GM12878 (cell line): Measurements from ENCODE around the gene ANLN. TPM values are rescaled to one million over a fixed set of nuclear protein-coding genes. Genes with fewer than 3 reads are reported as not detected.
"Not testable (repeated sequence)": the region's sequence is repeated elsewhere in the genome, so short reads cannot be mapped to it uniquely, and the experiment has no call there.

Source experiments
- ATAC-seq: fragments of 200-7000 bp; cut with Tn5 transposase; 3 replicates; pipeline ENCODE4 v1.9.1; 2020; ENCODE audit warnings: mild to moderate bottlenecking, moderate library complexity
- BruUV-seq: library from RNA; stranded (reverse); fragments of 400-500 nt; replicated peaks from 2 replicates; lab custom pipeline; 2021; lab: Mats Ljungman, UMichigan
- CTCF ChIA-PET: fragments of 300-600 bp; sonication (Branson Sonifier 250); formaldehyde crosslinking; extraction: SDS; loops from one replicate; lab custom pipeline; 2021; ENCODE audit warnings: inconsistent platforms; lab: Yijun Ruan, JAX
- POLR2A ChIA-PET: fragments of 350-600 bp; formaldehyde crosslinking; extraction: SDS; loops from one replicate; lab custom pipeline; 2021; ENCODE audit warnings: inconsistent platforms; lab: Charles Lee
- RAD21 ChIA-PET: fragments of 300-600 bp; sonication (Branson Sonifier 250); formaldehyde crosslinking; loops from one replicate; lab custom pipeline; 2023; ENCODE audit warnings: antibody characterized with exemption; ENCODE audit not compliant: unreplicated experiment; lab: Charles Lee
- SMC1A ChIA-PET: fragments of 300-600 bp; sonication (Branson Sonifier 250); formaldehyde crosslinking; loops from one replicate; lab custom pipeline; 2023; ENCODE audit not compliant: unreplicated experiment, uncharacterized antibody; lab: Charles Lee
- DNase-seq: peaks from one replicate; pipeline ENCODE4 v3.0.0-alpha.2; 2011; ENCODE audit warnings: low read depth, low spot score
- FAIRE-seq: peaks from 3 replicates; lab custom pipeline; 2011; peaks lifted over from hg19 to GRCh38; lab: Jason Lieb, UNC
- H2AFZ ChIP-seq: 2 replicates; pipeline ENCODE4 v1.6.0; 2011; ENCODE audit warnings: low read depth, low read length, control low read depth; ENCODE audit not compliant: control insufficient read depth
- H3K27ac ChIP-seq: 2 replicates; pipeline ENCODE4 v1.5.1; 2011; ENCODE audit warnings: control low read depth; ENCODE audit not compliant: control insufficient read depth, insufficient read depth
- H3K27me3 ChIP-seq, 2 experiments: replicated peaks in 1 of 2; 2 replicates each; pipeline versions ENCODE4 v1.6.0 to v1.6.1; 2011; ENCODE audit warnings: low read length in 1 of 2; ENCODE audit not compliant: control insufficient read depth in 2 of 2, insufficient read depth in 2 of 2
- H3K36me3 ChIP-seq, 2 experiments: 2 replicates each; pipeline ENCODE4 v1.5.1; 2011; ENCODE audit warnings: low read length in 1 of 2; ENCODE audit not compliant: control insufficient read depth in 2 of 2, insufficient read depth in 2 of 2
- H3K4me1 ChIP-seq: 2 replicates; pipeline ENCODE4 v1.6.1; 2011; ENCODE audit warnings: mild to moderate bottlenecking, low read length, moderate library complexity, mixed read lengths; ENCODE audit not compliant: control insufficient read depth, insufficient read depth
- H3K4me2 ChIP-seq: 2 replicates; pipeline ENCODE4 v1.6.0; 2011; ENCODE audit warnings: control low read depth; ENCODE audit not compliant: control insufficient read depth, insufficient read depth
- H3K4me3 ChIP-seq: fragments of 200-600 bp; sonication (generic); 2 replicates; pipeline ENCODE4 v1.5.1; 2016
- H3K79me2 ChIP-seq: 2 replicates; pipeline ENCODE4 v1.6.0; 2011; ENCODE audit warnings: low read length; ENCODE audit not compliant: control insufficient read depth, insufficient read depth
- H3K9ac ChIP-seq: 2 replicates; pipeline ENCODE4 v1.8.0; 2011; ENCODE audit warnings: low read length, control low read depth, mixed read lengths; ENCODE audit not compliant: control insufficient read depth, insufficient read depth
- H3K9me3 ChIP-seq: replicated peaks from 3 replicates; pipeline ENCODE4 v1.5.1; 2011; ENCODE audit warnings: mild to moderate bottlenecking, low read length; ENCODE audit not compliant: control insufficient read depth, insufficient read depth
- H4K20me1 ChIP-seq: 2 replicates; pipeline ENCODE4 v1.6.0; 2011; ENCODE audit not compliant: control insufficient read depth, insufficient read depth
- CHD4 ChIP-seq: fragments of 200-600 bp; sonication (generic); IDR thresholded peaks from 2 replicates; pipeline ENCODE4 v1.6.1; 2016; ENCODE audit warnings: mild to moderate bottlenecking
- HDAC2 ChIP-seq: fragments of 200-600 bp; sonication (generic); IDR thresholded peaks from 2 replicates; pipeline ENCODE4 v1.6.1; 2017
- LARP7 ChIP-seq: fragments of 450-650 bp; IDR thresholded peaks from 2 replicates; pipeline ENCODE4 v1.6.1; 2017; ENCODE audit warnings: mild to moderate bottlenecking
- MTA3 ChIP-seq: IDR thresholded peaks from 2 replicates; pipeline ENCODE4 v1.6.1; 2012; ENCODE audit warnings: low read length, inconsistent platforms, borderline replicate concordance
- MXI1 ChIP-seq: fragments of 150-350 bp; IDR thresholded peaks from 2 replicates; pipeline ENCODE4 v1.6.1; 2011; ENCODE audit warnings: low read depth, mild to moderate bottlenecking, inconsistent platforms, low read length, improper control_type of control experiment
- NFXL1 ChIP-seq: fragments of 450-650 bp; IDR thresholded peaks from 2 replicates; pipeline ENCODE4 v1.6.1; 2017; ENCODE audit warnings: antibody characterized with exemption, mild to moderate bottlenecking, borderline replicate concordance
- PML ChIP-seq: IDR thresholded peaks from 2 replicates; pipeline ENCODE4 v1.6.1; 2012; ENCODE audit warnings: low read length, inconsistent platforms
- RELA ChIP-seq: fragments of 450-650 bp; IDR thresholded peaks from 2 replicates; pipeline ENCODE4 v1.8.0; 2014; ENCODE audit warnings: borderline replicate concordance; ENCODE audit not compliant: partially characterized antibody
- SPI1 ChIP-seq: IDR thresholded peaks from 2 replicates; pipeline ENCODE4 v1.6.1; 2011; ENCODE audit warnings: low read depth, mild to moderate bottlenecking, low read length, moderate library complexity, borderline replicate concordance; ENCODE audit not compliant: insufficient read depth
- TCF7 ChIP-seq: IDR thresholded peaks from 2 replicates; pipeline ENCODE4 v1.6.1; 2014; ENCODE audit warnings: antibody characterized with exemption, borderline replicate concordance
- YBX1 ChIP-seq: fragments of 450-650 bp; IDR thresholded peaks from 2 replicates; pipeline ENCODE4 v1.6.1; 2016; ENCODE audit warnings: antibody characterized with exemption
- ZNF622 ChIP-seq: fragments of 450-650 bp; IDR thresholded peaks from 2 replicates; pipeline ENCODE4 v1.6.1; 2017; ENCODE audit warnings: mild to moderate bottlenecking, inconsistent platforms
- ZSCAN29 ChIP-seq: fragments of 450-650 bp; IDR thresholded peaks from 2 replicates; pipeline ENCODE4 v1.6.1; 2017; ENCODE audit warnings: mild to moderate bottlenecking, moderate library complexity
- WGBS: methylation state at CpG from one replicate; pipeline ENCODE4 v1.1.6; 2016; ENCODE audit warnings: low lambda C conversion rate; ENCODE audit not compliant: insufficient replicate concordance, insufficient coverage; ENCODE audit errors: missing lambda C conversion rate; 5-methylcytosine and 5-hydroxymethylcytosine counted together
- in situ Hi-C: fragments of 300-500 bp; cut with MboI; formaldehyde crosslinking; loops from 9 replicates; pipeline ENCODE4 v1.14.3; 2018; ENCODE audit warnings: mixed read lengths
- intact Hi-C: fragments of 100-400 bp; cut with micrococcal nuclease; formaldehyde crosslinking; loops from one replicate; pipeline ENCODE4 v1.14.2; 2022; ENCODE audit not compliant: unreplicated experiment
- polyA plus RNA-seq, 11 experiments: library from polyadenylated mRNA; depleted of rRNA in 4 of 11; unstranded in 6 of 11; stranded (reverse) in 5 of 11; fragments of >200 nt; fragmentation: Nextera tagmentation in 4 of 11; fragmentation: Illumina TruSeq in 1 of 11; extraction: Ambion mirVana in 4 of 11; extraction: Trizol in 1 of 11; gene quantifications; 1 replicate in 1 of 11; 2 replicates in 10 of 11; pipeline versions ENCODE4 v1.2.1 to v1.2.3, GENCODE V29; 2011 to 2016; ENCODE audit warnings: inconsistent platforms in 2 of 11, missing spikeins in 2 of 11, low read depth in 1 of 11
- total RNA-seq, 4 experiments: library from RNA; depleted of rRNA in 3 of 4; stranded (reverse); fragments of >200 nt in 3 of 4; fragmentation: Illumina TruSeq in 1 of 4; extraction: Trizol in 1 of 4; gene quantifications; 2 replicates each; pipeline versions ENCODE4 v1.2.1 to v1.2.3, GENCODE V29; 2013 to 2021
- TF ChIP-seq, protein P1 (sequence below): fragments of 450-650 bp; IDR thresholded peaks from 2 replicates; pipeline ENCODE4 v1.6.1; 2016; ENCODE audit warnings: mild to moderate bottlenecking, moderate library complexity, borderline replicate concordance
- TF ChIP-seq, protein P2 (sequence below): IDR thresholded peaks from 2 replicates; pipeline ENCODE4 v1.6.1; 2012; ENCODE audit warnings: low read depth, low read length, improper control_type of control experiment

Gene ANLN
- total and polyA plus RNA-seq, 10 of the 15 experiments (the other 5 are each of a cell fraction or from before 2014, with no cell fraction given): 9.5 to 32.1 (median 24.2) TPM

DNA sequence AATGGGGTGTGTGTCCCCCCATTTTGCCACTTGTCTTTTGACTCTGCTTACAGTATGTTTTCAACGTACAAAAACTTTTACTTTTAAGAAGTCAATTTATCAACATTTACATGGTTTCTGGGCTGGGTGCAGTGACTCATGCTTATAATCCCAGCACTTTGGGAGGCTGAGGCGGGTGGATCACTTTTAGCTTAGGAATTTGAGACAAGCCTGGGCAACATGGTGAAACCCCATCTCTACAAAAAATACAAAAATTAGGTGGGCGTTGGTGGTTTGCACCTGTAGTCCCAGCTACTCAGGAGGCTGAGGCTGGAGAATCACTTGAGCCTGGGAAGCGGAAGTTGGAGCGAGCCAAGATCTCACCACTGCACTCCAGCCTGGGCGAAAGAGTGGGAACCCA is 107.5 kb downstream of the ANLN start:
- H3K9me3 ChIP-seq, RAD21 ChIA-PET, H3K9ac ChIP-seq, POLR2A ChIA-PET, CTCF ChIA-PET, H2AFZ ChIP-seq, in situ Hi-C loops, H3K36me3 ChIP-seq, FAIRE-seq, SMC1A ChIA-PET, H3K79me2 ChIP-seq, DNase-seq, H3K4me3 ChIP-seq, H3K27ac ChIP-seq, ATAC-seq, BruUV-seq, intact Hi-C loops, H4K20me1 ChIP-seq, H3K4me1 ChIP-seq, H3K27me3 ChIP-seq, H3K4me2 ChIP-seq: not testable (repeated sequence)
- 43% methylated on average over 6 of the region's 6 CpGs for WGBS

DNA sequence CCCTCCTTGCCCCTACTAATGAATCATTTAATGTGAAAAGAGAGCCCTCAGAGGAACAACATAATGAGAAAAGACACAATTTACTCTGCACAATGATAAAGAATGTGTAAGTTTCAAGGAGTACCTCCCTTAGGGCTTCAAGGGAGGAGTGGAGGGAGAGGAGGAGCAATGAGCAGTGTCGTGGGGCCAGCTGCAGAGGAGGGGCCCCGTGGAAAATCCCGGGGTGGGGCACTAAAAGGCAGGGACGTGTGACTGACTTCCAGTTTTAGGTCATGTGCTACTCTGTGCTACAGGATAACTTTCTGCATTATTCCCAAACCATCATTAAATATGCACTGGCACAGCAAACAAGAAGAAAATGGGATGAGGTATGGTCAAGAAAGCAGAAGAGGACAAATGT is 108.1 kb downstream of the ANLN start:
- SMC1A ChIA-PET: interaction anchor here (1.0 kb wide), 1 partner anchor 10 kb away, joined by 3 read pairs; no protein-coding TSS in a partner anchor
- TF ChIP-seq HDAC2: no peak
- TF ChIP-seq MXI1: no peak
- TF ChIP-seq PML: no peak
- TF ChIP-seq MTA3: no peak
- TF ChIP-seq, protein P1, sequence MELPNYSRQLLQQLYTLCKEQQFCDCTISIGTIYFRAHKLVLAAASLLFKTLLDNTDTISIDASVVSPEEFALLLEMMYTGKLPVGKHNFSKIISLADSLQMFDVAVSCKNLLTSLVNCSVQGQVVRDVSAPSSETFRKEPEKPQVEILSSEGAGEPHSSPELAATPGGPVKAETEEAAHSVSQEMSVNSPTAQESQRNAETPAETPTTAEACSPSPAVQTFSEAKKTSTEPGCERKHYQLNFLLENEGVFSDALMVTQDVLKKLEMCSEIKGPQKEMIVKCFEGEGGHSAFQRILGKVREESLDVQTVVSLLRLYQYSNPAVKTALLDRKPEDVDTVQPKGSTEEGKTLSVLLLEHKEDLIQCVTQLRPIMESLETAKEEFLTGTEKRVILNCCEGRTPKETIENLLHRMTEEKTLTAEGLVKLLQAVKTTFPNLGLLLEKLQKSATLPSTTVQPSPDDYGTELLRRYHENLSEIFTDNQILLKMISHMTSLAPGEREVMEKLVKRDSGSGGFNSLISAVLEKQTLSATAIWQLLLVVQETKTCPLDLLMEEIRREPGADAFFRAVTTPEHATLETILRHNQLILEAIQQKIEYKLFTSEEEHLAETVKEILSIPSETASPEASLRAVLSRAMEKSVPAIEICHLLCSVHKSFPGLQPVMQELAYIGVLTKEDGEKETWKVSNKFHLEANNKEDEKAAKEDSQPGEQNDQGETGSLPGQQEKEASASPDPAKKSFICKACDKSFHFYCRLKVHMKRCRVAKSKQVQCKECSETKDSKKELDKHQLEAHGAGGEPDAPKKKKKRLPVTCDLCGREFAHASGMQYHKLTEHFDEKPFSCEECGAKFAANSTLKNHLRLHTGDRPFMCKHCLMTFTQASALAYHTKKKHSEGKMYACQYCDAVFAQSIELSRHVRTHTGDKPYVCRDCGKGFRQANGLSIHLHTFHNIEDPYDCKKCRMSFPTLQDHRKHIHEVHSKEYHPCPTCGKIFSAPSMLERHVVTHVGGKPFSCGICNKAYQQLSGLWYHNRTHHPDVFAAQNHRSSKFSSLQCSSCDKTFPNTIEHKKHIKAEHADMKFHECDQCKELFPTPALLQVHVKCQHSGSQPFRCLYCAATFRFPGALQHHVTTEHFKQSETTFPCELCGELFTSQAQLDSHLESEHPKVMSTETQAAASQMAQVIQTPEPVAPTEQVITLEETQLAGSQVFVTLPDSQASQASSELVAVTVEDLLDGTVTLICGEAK: no peak
- TF ChIP-seq ZNF622: no peak
- no peak for TF ChIP-seq RELA
- TF ChIP-seq NFXL1: no peak
- TF ChIP-seq SPI1: no peak
- TF ChIP-seq ZSCAN29: no peak
- TF ChIP-seq, protein P2, sequence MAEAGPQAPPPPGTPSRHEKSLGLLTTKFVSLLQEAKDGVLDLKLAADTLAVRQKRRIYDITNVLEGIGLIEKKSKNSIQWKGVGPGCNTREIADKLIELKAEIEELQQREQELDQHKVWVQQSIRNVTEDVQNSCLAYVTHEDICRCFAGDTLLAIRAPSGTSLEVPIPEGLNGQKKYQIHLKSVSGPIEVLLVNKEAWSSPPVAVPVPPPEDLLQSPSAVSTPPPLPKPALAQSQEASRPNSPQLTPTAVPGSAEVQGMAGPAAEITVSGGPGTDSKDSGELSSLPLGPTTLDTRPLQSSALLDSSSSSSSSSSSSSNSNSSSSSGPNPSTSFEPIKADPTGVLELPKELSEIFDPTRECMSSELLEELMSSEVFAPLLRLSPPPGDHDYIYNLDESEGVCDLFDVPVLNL: no peak
- no peak for TF ChIP-seq TCF7
- no peak for TF ChIP-seq CHD4
- TF ChIP-seq YBX1: no peak
- no peak for TF ChIP-seq LARP7

More for the DNA sequence above, 108.1 kb downstream of the ANLN start:
- H3K27ac ChIP-seq: no peak overlapping the region
- no peak overlapping the region for H3K4me2 ChIP-seq
- no peaks in the 10 kb centered on the region for H4K20me1 ChIP-seq
- H3K4me1 ChIP-seq: no peaks in the 10 kb centered on the region
- CTCF ChIA-PET: interaction anchor here (1.1 kb wide), 1 partner anchor 173 kb away, joined by 3 read pairs; no protein-coding TSS in a partner anchor
- POLR2A ChIA-PET: no interaction called here
- RAD21 ChIA-PET: no interaction called here
- no peak for DNase-seq
- no peaks in the 10 kb centered on the region for H3K36me3 ChIP-seq
- in situ Hi-C loops (no loop called here), intact Hi-C loops (no loop called here)
- no peaks in the 10 kb centered on the region; a peak in 1 of 4 replicates for H3K27me3 ChIP-seq
- H2AFZ ChIP-seq: no peak overlapping the region
- H3K9ac ChIP-seq: no peak overlapping the region
- no TSS peak for BruUV-seq
- 2% methylated on average over 4 of the region's 4 CpGs for WGBS
- no peak for ATAC-seq
- H3K9me3 ChIP-seq: no peaks in the 10 kb centered on the region
- H3K4me3 ChIP-seq: no peak overlapping the region
- FAIRE-seq: no peak
- H3K79me2 ChIP-seq: no peaks in the 10 kb centered on the region
